Measurements from ENCODE around the gene CRIP1. TPM values are rescaled to one million over a fixed set of nuclear protein-coding genes. Genes with fewer than 3 reads are reported as not detected.

CRIP1 gene
- total and polyA plus RNA-seq, 10 of the 15 experiments (the other 5 are each of a cell fraction or from before 2014, with no cell fraction given) = 66.8 to 259 (median 154) TPM

- Histone ChIP-seq H4K20me1 (ENCODE audit: control insufficient read depth, insufficient read depth) (no peaks in the 10 kb centered on the region), H3K27ac (ENCODE audit: control insufficient read depth, insufficient read depth) (no peak overlapping the region), H3K4me2 (ENCODE audit: control insufficient read depth, insufficient read depth) (no peak overlapping the region), H3K79me2 (ENCODE audit: control insufficient read depth, insufficient read depth, low read length) (no peaks in the 10 kb centered on the region), H3K4me1 (ENCODE audit: control insufficient read depth, insufficient read depth, low read length) (no peaks in the 10 kb centered on the region), H3K27me3 (replicated peaks in 1 of 2; ENCODE audit: control insufficient read depth in 2 of 2, insufficient read depth in 2 of 2, low read length in 1 of 2) (no peaks in the 10 kb centered on the region), H3K9ac (ENCODE audit: control insufficient read depth, insufficient read depth, low read length) (no peak overlapping the region), H2AFZ (ENCODE audit: control insufficient read depth, low read depth, low read length) (no peak overlapping the region), H3K9me3 (replicated peaks; ENCODE audit: control insufficient read depth, insufficient read depth, low read length) (no peaks in the 10 kb centered on the region), H3K4me3 (no peak overlapping the region), H3K36me3 (ENCODE audit: control insufficient read depth in 2 of 2, insufficient read depth in 2 of 2, low read length in 1 of 2) (peaks cover 0 to 20% of the 10 kb centered on the region in 2 experiments; a peak in 3 of 4 replicates)
- ChIA-PET CTCF (interaction anchor here (1.1 kb wide), 1 partner anchor 12 kb away, joined by 3 read pairs; no protein-coding TSS in a partner anchor), POLR2A (no interaction called here), SMC1A (ENCODE audit: uncharacterized antibody, unreplicated experiment) (no interaction called here), RAD21 (ENCODE audit: unreplicated experiment) (no interaction called here)
- FAIRE-seq (no peak), ATAC-seq (no peak), DNase-seq (ENCODE audit: low read depth, low spot score) (no peak)
- in situ Hi-C loops (cut with MboI) (no loop called here), intact Hi-C loops (cut with micrococcal nuclease; ENCODE audit: unreplicated experiment) (no loop called here)
- BruUV-seq (replicated peaks) = no TSS peak
- WGBS (ENCODE audit: insufficient coverage, insufficient replicate concordance, low lambda C conversion rate, missing lambda C conversion rate) = 87% methylated on average over 25 of the region's 26 CpGs
- TF ChIP-seq POLR2A (IDR thresholded peaks at IDR 0.05; ENCODE audit: low read depth, low read length) (0 out of 2 replicates have a peak, but pooled peaks have one; percentile 6), CHD4 (IDR thresholded peaks at IDR 0.05) (no peak)
Measured at GRCh38 chr14:105445901-105446845, 40.5 kb upstream of the CRIP1 start.

- Histone ChIP-seq H3K27ac (ENCODE audit: control insufficient read depth, insufficient read depth) (no peak overlapping the region), H3K27me3 (replicated peaks in 1 of 2; ENCODE audit: control insufficient read depth in 2 of 2, insufficient read depth in 2 of 2, low read length in 1 of 2) (no peaks in the 10 kb centered on the region), H3K4me2 (ENCODE audit: control insufficient read depth, insufficient read depth) (no peak overlapping the region), H3K4me3 (no peak overlapping the region), H3K4me1 (ENCODE audit: control insufficient read depth, insufficient read depth, low read length) (no peaks in the 10 kb centered on the region), H3K36me3 (ENCODE audit: control insufficient read depth in 2 of 2, insufficient read depth in 2 of 2, low read length in 1 of 2) (peaks cover 0 to 22% of the 10 kb centered on the region in 2 experiments; a peak in 3 of 4 replicates), H4K20me1 (ENCODE audit: control insufficient read depth, insufficient read depth) (no peaks in the 10 kb centered on the region), H3K79me2 (ENCODE audit: control insufficient read depth, insufficient read depth, low read length) (no peaks in the 10 kb centered on the region), H3K9me3 (replicated peaks; ENCODE audit: control insufficient read depth, insufficient read depth, low read length) (no peaks in the 10 kb centered on the region), H2AFZ (ENCODE audit: control insufficient read depth, low read depth, low read length) (no peak overlapping the region), H3K9ac (ENCODE audit: control insufficient read depth, insufficient read depth, low read length) (no peak overlapping the region)
- POLR2A ChIA-PET = no interaction called here
- intact Hi-C loops (cut with micrococcal nuclease; ENCODE audit: unreplicated experiment) = no loop called here
- 82% methylated on average over 14 of the region's 14 CpGs for WGBS (ENCODE audit: insufficient coverage, insufficient replicate concordance, low lambda C conversion rate, missing lambda C conversion rate)
- in situ Hi-C loops (cut with MboI) = no loop called here
- FAIRE-seq (no peak), DNase-seq (ENCODE audit: low read depth, low spot score) (no peak), ATAC-seq (no peak)
- BruUV-seq (replicated peaks) = no TSS peak
- RAD21 ChIA-PET (ENCODE audit: unreplicated experiment) = no interaction called here
- TF ChIP-seq TARDBP (IDR thresholded peaks at IDR 0.05; ENCODE audit: borderline replicate concordance) (no peak), CHD1 (IDR thresholded peaks at IDR 0.05; ENCODE audit: low read depth, low read length) (no peak)
- SMC1A ChIA-PET (ENCODE audit: uncharacterized antibody, unreplicated experiment) = no interaction called here
- CTCF ChIA-PET = interaction anchor here (1.1 kb wide), 1 partner anchor 13 kb away, joined by 3 read pairs; no protein-coding TSS in a partner anchor
Measured at GRCh38 chr14:105446971-105447370, 39.7 kb upstream of the CRIP1 start.

Measured in GM12878 (cell line).